ENCODE results near the gene MACROH2A2.

MACROH2A2 gene

GRCh38 chr10:70084189-70084588 lies 31.5 kb downstream of the MACROH2A2 start:
- H3K4me3 ChIP-seq (ENCODE audit: low read depth, low read length) = no peak overlapping the region
- TF ChIP-seq, protein P1, sequence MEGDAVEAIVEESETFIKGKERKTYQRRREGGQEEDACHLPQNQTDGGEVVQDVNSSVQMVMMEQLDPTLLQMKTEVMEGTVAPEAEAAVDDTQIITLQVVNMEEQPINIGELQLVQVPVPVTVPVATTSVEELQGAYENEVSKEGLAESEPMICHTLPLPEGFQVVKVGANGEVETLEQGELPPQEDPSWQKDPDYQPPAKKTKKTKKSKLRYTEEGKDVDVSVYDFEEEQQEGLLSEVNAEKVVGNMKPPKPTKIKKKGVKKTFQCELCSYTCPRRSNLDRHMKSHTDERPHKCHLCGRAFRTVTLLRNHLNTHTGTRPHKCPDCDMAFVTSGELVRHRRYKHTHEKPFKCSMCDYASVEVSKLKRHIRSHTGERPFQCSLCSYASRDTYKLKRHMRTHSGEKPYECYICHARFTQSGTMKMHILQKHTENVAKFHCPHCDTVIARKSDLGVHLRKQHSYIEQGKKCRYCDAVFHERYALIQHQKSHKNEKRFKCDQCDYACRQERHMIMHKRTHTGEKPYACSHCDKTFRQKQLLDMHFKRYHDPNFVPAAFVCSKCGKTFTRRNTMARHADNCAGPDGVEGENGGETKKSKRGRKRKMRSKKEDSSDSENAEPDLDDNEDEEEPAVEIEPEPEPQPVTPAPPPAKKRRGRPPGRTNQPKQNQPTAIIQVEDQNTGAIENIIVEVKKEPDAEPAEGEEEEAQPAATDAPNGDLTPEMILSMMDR (IDR thresholded peaks at IDR 0.05; ENCODE audit: low read depth, low read length) = no peak

DNA sequence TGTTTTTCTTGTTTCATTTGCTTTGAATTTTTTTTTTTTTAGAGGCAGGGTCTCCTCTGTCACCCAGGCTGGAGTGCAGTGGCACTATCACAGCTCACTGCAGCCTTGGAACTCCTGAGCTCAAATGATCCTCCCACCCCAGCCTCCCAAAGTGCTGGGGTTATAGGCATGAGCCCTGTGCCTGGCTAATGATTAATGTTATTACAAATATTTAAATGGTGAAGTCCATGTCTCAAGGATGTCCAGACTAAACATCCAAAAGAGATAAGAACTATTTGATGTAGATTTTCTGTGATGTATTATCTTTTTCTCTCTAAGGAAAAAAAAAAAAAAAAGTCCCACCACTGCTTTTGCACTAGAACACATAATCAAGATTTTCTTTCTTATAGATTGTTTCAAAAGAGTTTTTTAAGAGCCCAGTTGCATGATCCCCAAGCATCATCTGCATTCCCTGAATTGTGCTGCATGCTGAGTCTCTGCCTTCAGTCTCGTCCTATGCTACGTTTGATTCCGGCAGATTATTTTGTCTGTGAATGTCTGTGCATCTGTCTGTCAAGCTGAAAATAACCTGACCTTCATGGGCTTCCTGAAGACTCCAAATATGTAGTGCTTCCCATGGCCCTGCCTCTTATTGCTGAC lies 33.4 kb downstream of the MACROH2A2 start:
- TF ChIP-seq, protein P1 (IDR thresholded peaks at IDR 0.05; ENCODE audit: low read depth, low read length) = no peak
- H3K4me3 ChIP-seq (ENCODE audit: low read depth, low read length) = no peak overlapping the region

- TF ChIP-seq, protein P1 (IDR thresholded peaks at IDR 0.05; ENCODE audit: low read depth, low read length) = no peak
- no peak overlapping the region for H3K4me3 ChIP-seq (ENCODE audit: low read depth, low read length)
These were observed 35.1 kb downstream of the MACROH2A2 start for GRCh38 chr10:70087616-70088307.

DNA sequence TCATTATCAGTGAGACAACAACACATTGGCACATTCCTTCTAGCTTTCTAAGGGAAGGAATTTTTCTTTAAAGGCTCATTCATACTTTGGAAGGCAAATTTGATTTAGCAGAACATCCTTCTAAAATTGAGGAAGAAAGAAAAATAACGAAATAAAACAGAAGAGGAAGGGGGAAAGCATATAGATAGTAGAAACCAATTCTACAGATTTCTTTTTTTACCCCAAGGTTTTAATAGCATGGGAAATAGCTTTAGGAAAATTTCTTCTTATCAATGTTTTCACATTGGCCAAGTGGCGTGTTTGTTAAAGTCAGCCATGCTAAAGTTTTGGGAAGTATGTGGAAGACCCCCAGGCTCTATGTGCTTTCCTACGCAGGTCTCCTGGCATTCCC lies 35.7 kb downstream of the MACROH2A2 start:
- TF ChIP-seq, protein P1 (IDR thresholded peaks at IDR 0.05; ENCODE audit: low read depth, low read length) = no peak
- no peak overlapping the region for H3K4me3 ChIP-seq (ENCODE audit: low read depth, low read length)

GRCh38 chr10:70090013-70090412 lies 37.4 kb downstream of the MACROH2A2 start:
- H3K4me3 ChIP-seq (ENCODE audit: low read depth, low read length) = no peak overlapping the region
- TF ChIP-seq, protein P1 (IDR thresholded peaks at IDR 0.05; ENCODE audit: low read depth, low read length) = no peak

DNA sequence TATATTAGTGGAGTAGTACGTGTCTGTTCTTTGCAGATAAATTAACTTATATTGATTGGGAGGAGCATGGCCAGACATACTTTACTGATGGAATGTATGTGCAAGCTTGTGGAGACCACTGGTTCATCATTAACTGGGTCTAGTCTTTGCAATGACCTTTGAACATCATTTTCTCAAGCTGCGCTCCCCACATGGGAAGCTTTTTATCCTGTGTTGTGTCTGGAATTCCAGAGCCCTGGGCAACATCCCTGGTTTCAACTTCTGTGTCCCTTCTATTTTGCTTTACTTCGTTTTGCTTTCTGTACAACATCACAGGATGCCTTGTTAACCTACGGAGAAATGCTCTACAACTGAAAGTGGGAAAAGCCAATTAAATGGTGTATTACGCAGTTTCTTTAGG lies 38.3 kb downstream of the MACROH2A2 start:
- TF ChIP-seq, protein P1 (IDR thresholded peaks at IDR 0.05; ENCODE audit: low read depth, low read length) = no peak
- H3K4me3 ChIP-seq (ENCODE audit: low read depth, low read length) = no peak overlapping the region

DNA sequence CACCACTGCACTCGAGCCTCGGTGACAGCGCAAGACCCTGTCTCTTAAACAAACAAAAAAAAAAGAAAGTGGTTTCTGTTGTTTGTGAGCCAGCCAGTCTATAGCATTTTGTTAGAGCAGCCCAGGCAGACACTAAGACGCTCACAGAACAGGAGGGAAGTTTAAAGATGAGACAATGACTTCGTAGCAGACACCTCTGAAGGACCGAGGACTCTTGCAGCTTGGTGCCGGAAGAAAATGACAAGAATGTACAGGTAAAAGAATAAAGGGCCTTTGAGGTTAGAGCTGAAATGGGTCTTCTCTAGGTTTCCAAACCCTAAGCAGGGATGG lies 39.7 kb downstream of the MACROH2A2 start:
- TF ChIP-seq, protein P1 (IDR thresholded peaks at IDR 0.05; ENCODE audit: low read depth, low read length) = no peak
- H3K4me3 ChIP-seq (ENCODE audit: low read depth, low read length) = no peak overlapping the region
